ENCODE results near the gene ZFHX3. TPM values are rescaled to one million over a fixed set of nuclear protein-coding genes. Genes with fewer than 3 reads are reported as not detected.
A peak's percentile ranks its signal among the peaks of the same experiment; 100 is the strongest.

Gene ZFHX3
- total and polyA plus RNA-seq, 11 donors, result 3.8 to 21.6 (median 13.6) TPM

DNA sequence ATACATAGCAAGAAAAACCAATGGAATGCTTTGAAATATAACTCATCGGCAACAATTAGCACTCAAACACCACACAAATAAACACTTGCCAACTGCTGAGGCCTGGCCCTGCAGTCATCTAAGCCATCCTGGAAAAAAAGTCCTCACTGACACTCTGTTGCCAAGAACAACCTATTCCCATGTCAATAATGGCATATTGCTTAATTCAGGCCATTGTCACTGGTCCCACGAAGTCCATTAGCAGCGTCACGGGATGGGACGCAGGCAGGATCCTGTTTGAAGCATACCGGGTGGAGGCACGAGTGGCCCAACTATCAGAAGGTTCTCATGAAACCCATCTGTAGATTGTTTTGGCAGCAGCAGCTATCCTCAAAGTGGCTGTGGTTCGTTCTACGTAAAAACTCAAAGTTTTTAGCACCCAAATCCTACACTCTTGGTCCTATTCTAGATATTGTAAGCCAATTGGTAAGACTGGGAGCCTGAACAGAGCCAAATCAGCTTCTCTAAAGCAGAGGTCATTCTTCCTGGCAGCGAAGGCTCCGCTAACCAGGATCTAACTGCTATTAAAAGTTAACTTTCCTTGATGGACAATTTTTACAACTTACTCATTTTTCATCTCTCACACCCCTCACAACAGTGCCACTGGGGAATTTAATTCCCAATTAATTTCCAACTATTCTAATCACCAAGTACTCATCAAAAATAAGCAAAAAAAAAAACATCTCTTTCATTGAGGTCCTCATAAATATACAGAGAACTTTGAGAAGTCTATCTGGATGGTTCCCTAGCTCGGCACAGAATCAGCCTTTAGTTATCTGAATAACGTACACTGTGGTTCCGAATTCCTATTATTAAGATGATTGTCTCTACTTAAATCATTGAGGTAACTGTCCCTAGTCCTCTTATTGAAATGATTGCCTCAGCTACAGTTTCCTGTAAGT, 91.5 kb downstream of the ZFHX3 start:
- Histone ChIP-seq H3K4me1 (peaks cover 0 to 22% (median 6%) of the 10 kb centered on the region in 12 donors), H3K27ac (no peak overlapping the region), H3K9me3 (no peaks in the 10 kb centered on the region), H3K36me3 (peaks cover 0 to 37% (median 26%) of the 10 kb centered on the region in 9 donors), H3K27me3 (no peaks in the 10 kb centered on the region), H3K4me3 (no peak overlapping the region)
- DNase-seq, result peak in 1 of 5 donors; percentile 9
- WGBS, 4 donors, result 91 to 96% (median 95%) methylated on average over 14 of the region's 14 CpGs
- intact Hi-C loops (cut with DNase I), result no loop called here
- TF ChIP-seq POLR2A (IDR thresholded peaks at IDR 0.05), result no peak
- TF ChIP-seq, protein P1, sequence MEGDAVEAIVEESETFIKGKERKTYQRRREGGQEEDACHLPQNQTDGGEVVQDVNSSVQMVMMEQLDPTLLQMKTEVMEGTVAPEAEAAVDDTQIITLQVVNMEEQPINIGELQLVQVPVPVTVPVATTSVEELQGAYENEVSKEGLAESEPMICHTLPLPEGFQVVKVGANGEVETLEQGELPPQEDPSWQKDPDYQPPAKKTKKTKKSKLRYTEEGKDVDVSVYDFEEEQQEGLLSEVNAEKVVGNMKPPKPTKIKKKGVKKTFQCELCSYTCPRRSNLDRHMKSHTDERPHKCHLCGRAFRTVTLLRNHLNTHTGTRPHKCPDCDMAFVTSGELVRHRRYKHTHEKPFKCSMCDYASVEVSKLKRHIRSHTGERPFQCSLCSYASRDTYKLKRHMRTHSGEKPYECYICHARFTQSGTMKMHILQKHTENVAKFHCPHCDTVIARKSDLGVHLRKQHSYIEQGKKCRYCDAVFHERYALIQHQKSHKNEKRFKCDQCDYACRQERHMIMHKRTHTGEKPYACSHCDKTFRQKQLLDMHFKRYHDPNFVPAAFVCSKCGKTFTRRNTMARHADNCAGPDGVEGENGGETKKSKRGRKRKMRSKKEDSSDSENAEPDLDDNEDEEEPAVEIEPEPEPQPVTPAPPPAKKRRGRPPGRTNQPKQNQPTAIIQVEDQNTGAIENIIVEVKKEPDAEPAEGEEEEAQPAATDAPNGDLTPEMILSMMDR (IDR thresholded peaks at IDR 0.05), result no peak
- ATAC-seq, result no peak

DNA sequence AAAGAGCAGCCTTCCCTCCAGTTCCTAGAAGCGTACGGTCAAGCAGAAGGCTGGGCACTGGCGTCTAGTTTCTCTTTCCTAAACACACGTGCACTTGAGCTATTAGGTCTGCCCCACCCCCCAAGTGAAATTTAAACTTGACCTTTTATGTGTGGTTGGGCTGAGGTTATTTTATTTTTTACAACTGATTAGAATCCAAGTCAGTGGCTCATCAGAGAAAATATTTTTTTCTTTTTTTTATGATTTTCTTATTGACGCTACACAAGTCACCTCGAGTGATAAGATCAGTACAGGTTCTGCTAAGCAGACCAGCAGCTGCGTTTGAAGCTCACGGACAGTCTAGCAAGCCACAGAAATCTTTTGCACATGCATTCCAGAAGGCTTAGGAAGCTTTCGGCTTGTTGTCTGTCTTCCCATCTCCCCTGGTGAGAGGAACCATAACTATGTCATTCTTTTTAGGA, 95.1 kb downstream of the ZFHX3 start:
- intact Hi-C loops (cut with DNase I), result no loop called here
- 61 to 74% (median 66%) methylated on average over 9 of the region's 9 CpGs for WGBS, 4 donors
- Histone ChIP-seq H3K36me3 (peaks cover 0 to 38% (median 28%) of the 10 kb centered on the region in 9 donors), H3K27ac (peak overlapping the region in 6 of 12 donors; percentile 6 to 49 (median 18)), H3K4me3 (peak overlapping the region in 2 of 12 donors; percentile 3 to 29), H3K4me1 (peaks cover 0 to 24% (median 6%) of the 10 kb centered on the region in 12 donors), H3K9me3 (no peaks in the 10 kb centered on the region), H3K27me3 (no peaks in the 10 kb centered on the region)
- ATAC-seq (peak in 2 of 4 donors; percentile 36 to 50), DNase-seq (no peak)
- TF ChIP-seq POLR2A (IDR thresholded peaks at IDR 0.05), result no peak
- TF ChIP-seq, protein P1 (IDR thresholded peaks at IDR 0.05), result no peak

DNA sequence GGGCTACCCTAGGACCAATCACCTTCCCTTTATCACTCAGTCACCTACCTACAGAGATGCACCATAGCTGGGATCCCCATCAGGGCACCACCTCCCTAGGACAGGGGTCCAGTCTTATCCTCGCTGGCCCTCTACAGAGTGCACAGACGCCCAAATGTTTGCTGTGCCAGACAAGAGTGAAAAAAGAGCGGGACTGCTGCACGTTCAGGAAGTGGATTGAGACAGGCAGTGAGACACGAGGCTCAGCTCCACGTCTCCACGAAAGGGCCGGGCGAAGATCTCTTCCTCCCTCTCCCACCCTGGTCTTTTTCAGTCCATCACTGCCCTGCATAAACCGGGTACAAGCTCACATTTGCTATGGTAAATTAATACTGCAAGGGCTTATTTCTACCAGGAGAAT, 95.5 kb downstream of the ZFHX3 start:
- peak overlapping the region in 4 of 12 donors; percentile 4 to 49 (median 27) for H3K27ac ChIP-seq
- peak in 1 of 4 donors; percentile 16 for ATAC-seq
- DNase-seq, result no peak
- H3K4me1 ChIP-seq, result peaks cover 0 to 28% (median 9%) of the 10 kb centered on the region in 12 donors
- TF ChIP-seq, protein P1 (IDR thresholded peaks at IDR 0.05), result no peak
- no peak for TF ChIP-seq POLR2A (IDR thresholded peaks at IDR 0.05)
- peak overlapping the region in 2 of 12 donors; percentile 3 to 29 for H3K4me3 ChIP-seq
- 63 to 85% (median 77%) methylated on average over 10 of the region's 10 CpGs for WGBS, 4 donors
- peaks cover 0 to 35% (median 25%) of the 10 kb centered on the region in 9 donors for H3K36me3 ChIP-seq
- no peaks in the 10 kb centered on the region for H3K27me3 ChIP-seq
- intact Hi-C loops (cut with DNase I), result no loop called here
- H3K9me3 ChIP-seq, result no peaks in the 10 kb centered on the region

DNA sequence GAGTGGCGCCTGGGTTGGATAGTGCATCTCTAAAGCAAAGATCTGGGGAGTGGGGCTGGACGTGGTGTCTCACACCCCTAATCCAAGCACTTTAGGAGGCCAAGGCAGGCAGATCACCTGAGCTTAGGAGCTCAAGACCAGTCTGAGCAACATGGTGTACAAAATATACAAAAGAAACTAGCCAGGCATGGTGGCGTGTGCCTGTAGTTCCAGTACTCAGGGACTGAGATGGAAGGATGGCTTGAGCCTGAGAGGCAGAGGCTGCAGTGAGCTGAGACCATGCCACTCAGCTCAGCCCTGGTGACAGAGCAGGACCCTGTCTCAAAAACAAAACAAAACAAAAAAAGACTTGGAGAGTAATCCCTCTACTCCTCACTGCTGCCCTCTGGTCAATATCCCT, 96.0 kb downstream of the ZFHX3 start:
- no peak for DNase-seq
- H3K9me3 ChIP-seq, result no peaks in the 10 kb centered on the region
- peak overlapping the region in 1 of 12 donors; percentile 49 for H3K27ac ChIP-seq
- H3K4me3 ChIP-seq, result no peak overlapping the region
- no peak for ATAC-seq
- intact Hi-C loops (cut with DNase I), result no loop called here
- no peak for TF ChIP-seq POLR2A (IDR thresholded peaks at IDR 0.05)
- TF ChIP-seq, protein P1 (IDR thresholded peaks at IDR 0.05), result no peak
- H3K27me3 ChIP-seq, result no peaks in the 10 kb centered on the region
- H3K4me1 ChIP-seq, result peaks cover 0 to 33% (median 14%) of the 10 kb centered on the region in 12 donors
- 87 to 98% (median 95%) methylated on average over 3 of the region's 3 CpGs for WGBS, 4 donors
- H3K36me3 ChIP-seq, result peaks cover 0 to 30% (median 21%) of the 10 kb centered on the region in 9 donors

Data from heart left ventricle (tissue), 16 donors.